HG03097 (cell line): ENCODE measurements around the gene PARM1.

Source experiments
- ATAC-seq: cut with Tn5 transposase; IDR thresholded peaks from one replicate; pipeline ENCODE4 v1.9.1; 2021; ENCODE audit not compliant: unreplicated experiment, low FRiP score

The PARM1 gene

GRCh38 chr4:74932832-74933561 lies at the start of gene PARM1:
TSS of gene PARM1 (plus strand) at chr4:74933116. CDS start at chr4:74933328, 212 bp downstream.
- ATAC-seq, result peak; percentile 83

GRCh38 chr4:74884266-74884665 lies 48.6 kb upstream of the PARM1 start:
- ATAC-seq, result no peak

- ATAC-seq, result no peak
Measured at GRCh38 chr4:74886484-74886883, 46.4 kb upstream of the PARM1 start.

- ATAC-seq, result no peak
Measured at GRCh38 chr4:74890341-74890740, 42.6 kb upstream of the PARM1 start.

- ATAC-seq, result no peak
Measured at GRCh38 chr4:74891037-74891436, 41.9 kb upstream of the PARM1 start.

- ATAC-seq, result no peak
Measured at GRCh38 chr4:74893171-74893570, 39.7 kb upstream of the PARM1 start.

- ATAC-seq, result no peak
Measured at GRCh38 chr4:74896595-74896994, 36.3 kb upstream of the PARM1 start.

- no peak for ATAC-seq
Measured at GRCh38 chr4:74897386-74897785, 35.5 kb upstream of the PARM1 start.

GRCh38 chr4:74900862-74901261 lies 32.1 kb upstream of the PARM1 start:
- ATAC-seq, result no peak

- ATAC-seq, result no peak
Measured at GRCh38 chr4:74904509-74905065, 28.3 kb upstream of the PARM1 start.

- ATAC-seq, result no peak
Measured at GRCh38 chr4:74906771-74907170, 26.1 kb upstream of the PARM1 start.

GRCh38 chr4:74919783-74920182 lies 13.1 kb upstream of the PARM1 start:
- ATAC-seq, result no peak

GRCh38 chr4:74920704-74921103 lies 12.2 kb upstream of the PARM1 start:
- no peak for ATAC-seq

GRCh38 chr4:74921490-74921889 lies 11.4 kb upstream of the PARM1 start:
- no peak for ATAC-seq

- ATAC-seq, result no peak
Measured at GRCh38 chr4:74926007-74926406, 6.9 kb upstream of the PARM1 start.

- peak; percentile 35 for ATAC-seq
Measured at GRCh38 chr4:74930162-74930561, 2.8 kb upstream of the PARM1 start.

GRCh38 chr4:74931376-74931775 lies 1.5 kb upstream of the PARM1 start:
- no peak for ATAC-seq

GRCh38 chr4:74932010-74932409 lies 906 bp upstream of the PARM1 start:
- no peak for ATAC-seq

- ATAC-seq, result no peak
Measured at GRCh38 chr4:74933562-74934015, 673 bp downstream of the PARM1 start.

- ATAC-seq, result no peak
Measured at GRCh38 chr4:74934016-74934831, 1.3 kb downstream of the PARM1 start.

- no peak for ATAC-seq
Measured at GRCh38 chr4:74934888-74935287, 2.0 kb downstream of the PARM1 start.

- ATAC-seq, result no peak
Measured at GRCh38 chr4:74941123-74941522, 8.2 kb downstream of the PARM1 start.
